HUES6 (cell line): ENCODE data around the gene DMD.

ENCODE experiments used
- H3K27ac ChIP-seq: 2 replicates; pipeline ENCODE4 v1.7.0; 2013; ENCODE audit warnings: low read depth, mild to moderate bottlenecking, low read length, inconsistent platforms
- H3K27me3 ChIP-seq: 2 replicates; pipeline ENCODE4 v1.6.1; 2013; ENCODE audit warnings: low read length; ENCODE audit not compliant: control insufficient read depth, insufficient read depth
- H3K36me3 ChIP-seq: 2 replicates; pipeline ENCODE4 v1.6.1; 2013; ENCODE audit warnings: low read length; ENCODE audit not compliant: control insufficient read depth, insufficient read depth
- H3K4me1 ChIP-seq: 2 replicates; pipeline ENCODE4 v1.6.1; 2013; ENCODE audit warnings: low read length; ENCODE audit not compliant: control insufficient read depth, insufficient read depth
- H3K4me3 ChIP-seq: 2 replicates; pipeline ENCODE4 v1.5.1; 2013; ENCODE audit warnings: low read depth, low read length
- H3K9ac ChIP-seq: one replicate; pipeline ENCODE4 v1.6.1; 2013; ENCODE audit warnings: mild to moderate bottlenecking, low read length
- H3K9me3 ChIP-seq: 2 replicates; pipeline ENCODE4 v1.6.1; 2013; ENCODE audit warnings: low read depth, low read length; ENCODE audit not compliant: control insufficient read depth, insufficient read depth

DMD gene

DNA sequence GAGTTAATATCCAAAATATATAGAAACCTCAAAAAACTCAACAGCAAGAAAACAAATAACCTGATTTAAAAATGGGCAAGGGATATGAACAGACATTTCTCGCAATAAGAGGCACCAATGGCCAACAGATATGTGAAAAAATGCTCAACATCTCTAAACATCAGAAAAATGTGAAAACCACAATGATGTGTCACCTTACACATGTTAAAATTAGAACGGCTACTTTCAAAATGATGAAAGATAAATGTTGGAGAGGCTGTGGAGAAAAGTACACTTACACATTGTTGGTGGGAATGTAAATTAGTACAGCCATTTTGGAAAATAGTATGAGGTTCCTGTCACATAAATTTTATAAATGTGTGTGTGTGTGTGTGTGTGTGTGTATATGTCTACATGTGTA, 731.3 kb downstream of the DMD start:
- Histone ChIP-seq H3K36me3 (peaks cover 2% of the 10 kb centered on the region; the same call in 1 of the 2 replicates), H3K27me3 (no peaks in the 10 kb centered on the region), H3K4me3 (no peak overlapping the region), H3K9ac (no peak overlapping the region), H3K27ac (no peak overlapping the region), H3K4me1 (no peaks in the 10 kb centered on the region), H3K9me3 (no peaks in the 10 kb centered on the region)

DNA sequence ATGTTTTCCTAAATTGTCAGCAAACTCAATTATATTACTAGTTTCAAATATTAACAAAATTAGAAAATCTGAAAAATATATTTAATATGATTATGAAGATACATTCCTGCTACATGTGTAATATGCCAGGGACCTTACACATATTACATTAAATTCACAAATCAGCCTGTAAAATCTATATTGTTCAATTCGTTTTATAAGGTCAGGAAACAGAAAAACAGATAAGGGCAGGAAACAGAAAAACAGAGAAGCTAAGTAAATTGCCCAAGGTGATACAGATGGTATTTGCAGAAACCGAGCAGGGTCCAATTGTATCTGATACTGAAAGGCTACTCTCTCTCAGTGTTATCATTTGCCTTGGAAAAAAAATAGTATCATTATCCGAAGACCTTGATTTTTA, 739.0 kb downstream of the DMD start:
- H3K9ac ChIP-seq: no peak overlapping the region
- no peak overlapping the region for H3K4me3 ChIP-seq
- H3K4me1 ChIP-seq: no peaks in the 10 kb centered on the region
- H3K36me3 ChIP-seq: no peaks in the 10 kb centered on the region
- H3K27me3 ChIP-seq: no peaks in the 10 kb centered on the region
- H3K27ac ChIP-seq: no peak overlapping the region
- H3K9me3 ChIP-seq: no peaks in the 10 kb centered on the region

DNA sequence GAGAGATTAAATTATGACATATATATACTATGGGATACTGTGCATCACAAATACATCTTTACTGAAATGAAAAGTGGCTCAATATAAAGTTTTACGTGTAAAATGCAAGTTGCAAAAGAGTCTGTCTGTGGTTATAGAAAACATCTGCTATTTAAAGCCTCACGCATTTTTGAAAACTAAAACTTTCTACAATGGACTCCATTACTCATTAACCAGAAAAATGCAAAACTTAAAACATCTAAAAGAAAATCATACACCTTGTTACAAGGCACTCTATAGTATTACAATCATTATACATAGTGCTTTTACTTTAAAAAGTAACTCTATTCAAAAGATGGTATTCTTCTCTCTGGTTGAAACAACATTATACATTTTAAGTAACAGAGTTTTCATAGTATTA, 755.6 kb downstream of the DMD start:
- H3K27me3 ChIP-seq: no peaks in the 10 kb centered on the region; the same call in 1 of the 2 replicates
- H3K4me3 ChIP-seq: no peak overlapping the region
- H3K4me1 ChIP-seq: no peaks in the 10 kb centered on the region
- no peaks in the 10 kb centered on the region for H3K36me3 ChIP-seq
- no peak overlapping the region for H3K27ac ChIP-seq
- H3K9ac ChIP-seq: no peak overlapping the region
- H3K9me3 ChIP-seq: no peaks in the 10 kb centered on the region

DNA sequence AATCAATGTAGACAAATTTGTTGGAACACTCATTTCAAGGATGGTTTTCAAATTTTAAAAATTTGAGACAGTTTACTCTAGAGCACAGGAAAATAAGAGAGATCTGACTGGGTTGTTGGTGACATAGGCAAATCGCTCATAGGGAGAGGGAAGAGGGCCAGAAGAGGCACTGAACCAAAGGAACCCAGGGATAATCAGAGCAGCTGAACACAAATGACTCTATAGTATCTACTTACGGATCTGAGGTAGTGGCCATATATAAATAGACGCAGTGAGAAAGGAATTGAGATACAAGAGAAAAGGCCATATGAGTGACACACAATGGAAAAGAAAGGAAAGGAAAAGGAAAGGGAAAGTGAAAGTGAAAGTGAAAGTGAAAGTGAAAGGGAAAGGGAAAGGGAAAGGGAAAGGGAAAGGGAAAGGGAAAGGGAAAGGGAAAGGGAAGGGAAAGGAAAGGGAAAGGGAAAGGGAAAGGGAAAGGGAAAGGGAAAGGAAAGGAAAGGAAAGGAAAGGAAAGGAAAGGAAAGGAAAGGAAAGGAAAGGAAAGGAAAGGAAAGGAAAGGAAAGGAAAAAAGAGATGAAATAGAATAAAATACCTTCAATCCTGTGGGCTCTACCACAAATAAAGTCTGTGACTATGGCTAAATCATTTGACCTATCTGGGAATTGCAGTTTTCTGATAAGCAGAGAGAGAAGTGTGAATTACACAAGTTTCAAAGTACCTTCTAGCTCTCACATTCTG, 759.2 kb downstream of the DMD start:
- H3K4me3 ChIP-seq: no peak overlapping the region
- H3K9ac ChIP-seq: no peak overlapping the region
- no peaks in the 10 kb centered on the region for H3K9me3 ChIP-seq
- no peaks in the 10 kb centered on the region; the same call in 1 of the 2 replicates for H3K27me3 ChIP-seq
- no peak overlapping the region for H3K27ac ChIP-seq
- no peaks in the 10 kb centered on the region for H3K4me1 ChIP-seq
- H3K36me3 ChIP-seq: no peaks in the 10 kb centered on the region

DNA sequence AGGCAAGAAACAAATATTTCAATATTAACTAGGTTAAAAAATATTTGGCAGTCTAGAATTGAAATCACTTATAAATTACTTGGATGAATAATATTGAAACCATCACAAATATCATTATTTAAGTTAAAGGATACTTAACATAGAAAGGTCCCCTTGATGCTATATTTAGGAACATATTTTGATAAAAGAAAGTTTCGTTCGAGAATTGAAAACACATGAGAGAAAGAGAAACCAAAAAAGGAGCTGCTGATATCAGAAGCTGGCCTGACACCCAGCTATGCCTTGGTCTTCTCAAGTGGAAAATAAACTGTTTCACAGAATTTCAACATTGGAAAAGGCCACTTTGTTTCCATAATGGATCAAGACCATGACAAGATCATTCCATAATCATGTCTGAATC, 762.4 kb downstream of the DMD start:
- no peak overlapping the region for H3K27ac ChIP-seq
- H3K9me3 ChIP-seq: no peaks in the 10 kb centered on the region
- no peak overlapping the region for H3K9ac ChIP-seq
- no peak overlapping the region for H3K4me3 ChIP-seq
- H3K27me3 ChIP-seq: no peaks in the 10 kb centered on the region; the same call in 1 of the 2 replicates
- H3K4me1 ChIP-seq: no peaks in the 10 kb centered on the region
- no peaks in the 10 kb centered on the region for H3K36me3 ChIP-seq

DNA sequence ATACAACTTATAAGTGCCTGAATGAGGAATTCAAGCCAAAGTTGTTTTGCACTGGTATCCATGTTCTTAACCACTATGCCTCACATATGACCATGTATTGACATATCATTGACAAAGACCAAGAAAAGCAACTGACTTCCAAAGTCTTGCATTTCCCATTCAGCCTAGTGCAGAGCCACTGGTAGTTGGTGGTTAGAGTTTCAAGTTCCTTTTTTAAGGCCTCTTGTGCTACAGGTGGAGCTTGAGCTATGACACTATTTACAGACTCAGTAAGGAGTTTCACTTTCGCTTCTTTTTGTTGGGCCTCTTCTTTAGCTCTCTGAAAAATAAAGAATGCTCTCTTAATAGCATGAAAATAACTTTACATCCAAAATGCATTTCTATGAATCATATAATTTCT, 763.0 kb downstream of the DMD start:
- Histone ChIP-seq H3K9me3 (no peaks in the 10 kb centered on the region), H3K4me3 (no peak overlapping the region), H3K9ac (no peak overlapping the region), H3K27me3 (no peaks in the 10 kb centered on the region; the same call in 1 of the 2 replicates), H3K27ac (no peak overlapping the region), H3K36me3 (no peaks in the 10 kb centered on the region), H3K4me1 (no peaks in the 10 kb centered on the region)

DNA sequence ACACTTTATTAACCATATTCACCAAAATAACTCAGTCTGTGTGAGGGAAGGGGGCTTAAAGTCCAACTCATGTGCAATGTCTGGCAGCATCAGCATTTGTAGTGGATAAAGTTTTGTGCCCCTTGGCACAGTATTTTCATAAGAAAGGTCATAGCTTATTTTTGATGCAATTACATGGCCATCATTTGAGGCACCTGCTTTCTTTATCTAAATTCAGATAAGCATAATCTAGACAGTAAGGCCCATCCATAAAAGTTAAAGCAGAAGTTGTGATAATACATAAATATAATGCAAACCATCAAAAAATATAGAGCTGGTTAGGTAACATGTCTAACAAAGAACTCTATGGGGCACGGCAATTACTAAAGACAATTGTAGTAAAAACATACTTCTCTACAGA, 763.7 kb downstream of the DMD start:
- H3K27ac ChIP-seq: no peak overlapping the region

DNA sequence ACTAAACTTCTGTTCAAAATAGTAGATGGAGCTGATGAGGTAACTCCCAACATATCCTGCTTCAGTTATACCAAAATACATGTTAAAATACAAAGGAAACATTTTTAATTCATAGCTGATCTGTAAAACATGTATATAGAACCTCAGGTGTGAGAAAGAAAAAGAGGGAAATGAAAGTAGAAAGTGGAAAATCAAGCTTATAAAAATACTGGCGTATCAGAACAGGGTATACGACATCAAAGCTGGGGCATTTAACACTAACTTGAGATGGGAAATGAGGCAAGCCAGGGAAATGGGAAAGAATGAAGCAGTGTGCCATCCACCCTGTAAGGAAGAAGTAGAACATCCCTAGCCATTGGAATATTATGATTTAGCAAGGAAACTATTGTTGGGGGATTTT, 767.5 kb downstream of the DMD start:
- no peaks in the 10 kb centered on the region; the same call in 1 of the 2 replicates for H3K27me3 ChIP-seq
- H3K9ac ChIP-seq: no peak overlapping the region
- no peak overlapping the region for H3K27ac ChIP-seq
- no peak overlapping the region for H3K4me3 ChIP-seq
- no peaks in the 10 kb centered on the region for H3K36me3 ChIP-seq
- no peaks in the 10 kb centered on the region for H3K4me1 ChIP-seq
- no peaks in the 10 kb centered on the region for H3K9me3 ChIP-seq

More for the DNA sequence above, 763.7 kb downstream of the DMD start:
- Histone ChIP-seq H3K36me3 (no peaks in the 10 kb centered on the region), H3K9ac (no peak overlapping the region), H3K27me3 (no peaks in the 10 kb centered on the region; the same call in 1 of the 2 replicates), H3K4me1 (no peaks in the 10 kb centered on the region), H3K9me3 (no peaks in the 10 kb centered on the region), H3K4me3 (no peak overlapping the region)

DNA sequence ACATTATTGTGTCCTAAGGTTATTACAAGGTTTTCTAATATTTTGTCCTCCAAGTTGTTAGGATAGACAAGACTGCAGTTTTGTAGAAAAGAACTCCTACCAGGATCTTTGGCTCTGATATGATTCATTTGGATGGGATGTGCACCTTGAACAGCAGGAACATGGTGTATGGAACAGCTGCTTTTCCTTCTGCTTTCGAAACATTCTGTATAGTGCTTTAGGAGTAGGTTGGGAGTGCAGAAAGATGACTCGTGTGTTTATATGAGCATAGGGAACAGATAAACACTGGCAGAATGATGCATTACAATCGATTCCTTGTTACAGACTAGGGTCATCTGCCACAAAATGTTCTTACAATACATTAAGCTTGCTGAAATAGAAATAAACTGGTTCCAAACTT, 790.1 kb downstream of the DMD start:
- Histone ChIP-seq H3K36me3 (no peaks in the 10 kb centered on the region), H3K9me3 (no peaks in the 10 kb centered on the region), H3K4me1 (no peaks in the 10 kb centered on the region), H3K9ac (no peak overlapping the region), H3K27ac (no peak overlapping the region), H3K27me3 (no peaks in the 10 kb centered on the region; the same call in 1 of the 2 replicates), H3K4me3 (no peak overlapping the region)

DNA sequence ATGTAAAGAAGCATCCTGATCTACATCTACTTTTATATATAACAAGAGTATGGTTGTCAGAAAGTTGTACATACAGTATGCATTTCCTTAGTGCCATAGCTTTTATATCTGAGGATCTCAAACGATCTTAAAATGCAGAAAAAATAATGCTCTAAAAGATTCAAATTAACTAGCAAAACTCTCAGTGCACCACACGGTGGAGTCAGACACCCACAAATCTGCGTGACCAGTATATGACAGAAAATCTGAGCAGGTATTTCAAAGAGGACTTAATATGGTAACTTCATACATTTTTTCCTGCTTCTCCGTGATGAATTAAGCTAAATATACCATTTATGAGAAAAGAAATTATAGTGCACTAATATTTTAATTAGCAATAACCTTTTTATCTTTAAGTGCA, 803.0 kb downstream of the DMD start:
- Histone ChIP-seq H3K9ac (no peak overlapping the region), H3K27me3 (no peaks in the 10 kb centered on the region; the same call in 1 of the 2 replicates), H3K36me3 (no peaks in the 10 kb centered on the region), H3K9me3 (no peaks in the 10 kb centered on the region), H3K4me1 (no peaks in the 10 kb centered on the region), H3K27ac (no peak overlapping the region), H3K4me3 (no peak overlapping the region)

DNA sequence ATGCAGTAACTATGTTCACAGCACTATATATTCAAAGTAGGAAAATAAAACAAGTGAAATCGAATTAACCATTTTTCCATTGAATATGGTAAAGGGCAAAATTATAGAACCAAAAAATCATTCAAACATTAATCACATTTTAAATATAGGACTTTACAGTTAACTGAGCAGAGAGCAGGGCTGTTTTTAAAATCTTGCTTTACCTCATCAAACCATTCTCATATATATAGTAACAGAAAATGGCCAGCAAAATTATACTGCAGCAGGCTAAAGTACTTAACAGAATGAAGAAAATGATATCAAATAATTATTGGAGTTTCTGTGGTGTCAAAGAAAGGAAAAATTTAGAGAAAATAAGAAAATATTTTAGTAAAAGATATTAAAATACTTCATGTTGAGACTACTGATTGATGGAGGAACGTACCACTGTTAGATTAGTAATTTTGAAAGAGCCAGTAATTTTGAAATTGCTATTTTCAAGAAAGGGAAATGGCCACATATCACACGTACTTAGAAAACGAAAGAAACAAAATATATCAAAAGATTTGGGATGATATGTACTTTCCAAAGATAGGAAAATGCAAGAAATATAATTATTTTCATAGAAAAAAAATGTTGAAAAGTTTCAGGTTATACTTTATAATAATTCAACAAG, 813.7 kb downstream of the DMD start:
- H3K27ac ChIP-seq: no peak overlapping the region
- H3K27me3 ChIP-seq: no peaks in the 10 kb centered on the region; the same call in 1 of the 2 replicates
- H3K9me3 ChIP-seq: no peaks in the 10 kb centered on the region
- H3K36me3 ChIP-seq: no peaks in the 10 kb centered on the region
- no peak overlapping the region for H3K9ac ChIP-seq
- no peaks in the 10 kb centered on the region for H3K4me1 ChIP-seq
- no peak overlapping the region for H3K4me3 ChIP-seq
